Activated T-helper 9 cell treated with anti-CD3 and anti-CD28 coated beads, Interleukin-2, amount 50 U/mL, for 16 hours (primary cell): ENCODE results near the gene CFAP97D1.
"Not testable (repeated sequence)": the region's sequence is repeated elsewhere in the genome, so short reads cannot be mapped to it uniquely, and the experiment has no call there.

Experiments used
- DNase-seq: peaks from one replicate; pipeline ENCODE4 v3.0.0-alpha.2; 2020; ENCODE audit warnings: low read depth

The CFAP97D1 gene

GRCh38 chr17:43768382-43768781, 11.9 kb upstream of the CFAP97D1 start:
- no peak for DNase-seq

DNA sequence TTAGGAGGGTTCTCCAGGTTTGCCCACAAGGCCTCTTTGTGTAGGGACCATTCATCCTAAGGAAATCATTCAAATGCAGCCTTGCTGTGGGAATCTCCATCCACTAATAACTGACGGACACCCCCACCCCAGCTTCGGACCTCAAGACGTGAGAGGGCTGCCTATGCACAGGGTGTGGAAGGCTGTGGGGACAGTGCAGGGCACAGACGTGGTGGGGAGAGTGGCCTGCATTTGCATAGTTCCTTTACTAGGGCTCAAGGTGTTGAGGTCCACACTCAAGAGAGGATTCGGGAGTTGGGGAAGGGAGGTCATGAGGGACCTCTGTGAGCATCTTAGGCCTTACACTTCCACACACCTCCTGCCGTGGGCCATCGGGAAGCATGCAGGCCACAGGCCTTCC, 11.3 kb upstream of the CFAP97D1 start:
- DNase-seq, result no peak

DNA sequence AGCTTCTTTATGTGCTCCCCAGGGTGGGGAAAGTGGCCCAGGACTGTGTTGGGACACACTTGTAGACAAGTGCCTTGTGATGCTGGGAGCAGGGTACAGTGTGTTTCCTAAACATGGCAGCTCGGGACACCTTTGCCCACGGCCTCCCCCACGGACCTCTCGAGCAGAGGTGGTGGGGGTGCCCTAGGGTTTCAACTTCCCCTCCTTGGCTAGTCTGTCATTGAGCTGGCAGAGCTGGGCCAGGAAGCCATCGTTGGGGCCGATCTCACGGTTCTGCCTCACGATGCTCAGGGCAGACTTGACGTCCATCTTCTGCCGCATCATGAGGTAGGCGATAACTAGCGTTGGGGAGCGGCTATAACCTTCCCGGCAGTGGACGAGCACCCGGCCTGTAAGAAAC, 10.8 kb upstream of the CFAP97D1 start:
- no peak for DNase-seq

GRCh38 chr17:43769859-43770258, 10.4 kb upstream of the CFAP97D1 start:
- no peak for DNase-seq

DNA sequence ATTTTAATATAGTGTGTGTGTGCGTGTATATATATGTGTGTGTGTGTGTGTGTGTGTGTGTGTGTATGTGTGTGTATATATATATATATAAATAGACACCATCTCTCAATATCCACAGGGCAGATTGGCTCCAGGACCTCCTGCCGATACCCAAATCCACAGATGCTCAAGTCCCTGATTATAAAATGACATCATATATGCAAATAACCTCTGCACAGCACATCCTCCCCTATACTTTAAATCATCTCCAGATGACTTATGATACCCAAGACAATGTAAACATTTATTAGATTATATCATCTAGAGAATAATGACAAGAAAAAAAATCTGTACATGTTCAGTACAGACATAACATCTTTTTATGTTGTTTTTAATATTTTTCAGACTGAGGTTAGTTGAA, 9.3 kb upstream of the CFAP97D1 start:
- no peak for DNase-seq

- DNase-seq, result no peak
These were observed 8.8 kb upstream of the CFAP97D1 start for GRCh38 chr17:43771463-43771862.

GRCh38 chr17:43772877-43773648, 7.2 kb upstream of the CFAP97D1 start:
- no peak for DNase-seq

DNA sequence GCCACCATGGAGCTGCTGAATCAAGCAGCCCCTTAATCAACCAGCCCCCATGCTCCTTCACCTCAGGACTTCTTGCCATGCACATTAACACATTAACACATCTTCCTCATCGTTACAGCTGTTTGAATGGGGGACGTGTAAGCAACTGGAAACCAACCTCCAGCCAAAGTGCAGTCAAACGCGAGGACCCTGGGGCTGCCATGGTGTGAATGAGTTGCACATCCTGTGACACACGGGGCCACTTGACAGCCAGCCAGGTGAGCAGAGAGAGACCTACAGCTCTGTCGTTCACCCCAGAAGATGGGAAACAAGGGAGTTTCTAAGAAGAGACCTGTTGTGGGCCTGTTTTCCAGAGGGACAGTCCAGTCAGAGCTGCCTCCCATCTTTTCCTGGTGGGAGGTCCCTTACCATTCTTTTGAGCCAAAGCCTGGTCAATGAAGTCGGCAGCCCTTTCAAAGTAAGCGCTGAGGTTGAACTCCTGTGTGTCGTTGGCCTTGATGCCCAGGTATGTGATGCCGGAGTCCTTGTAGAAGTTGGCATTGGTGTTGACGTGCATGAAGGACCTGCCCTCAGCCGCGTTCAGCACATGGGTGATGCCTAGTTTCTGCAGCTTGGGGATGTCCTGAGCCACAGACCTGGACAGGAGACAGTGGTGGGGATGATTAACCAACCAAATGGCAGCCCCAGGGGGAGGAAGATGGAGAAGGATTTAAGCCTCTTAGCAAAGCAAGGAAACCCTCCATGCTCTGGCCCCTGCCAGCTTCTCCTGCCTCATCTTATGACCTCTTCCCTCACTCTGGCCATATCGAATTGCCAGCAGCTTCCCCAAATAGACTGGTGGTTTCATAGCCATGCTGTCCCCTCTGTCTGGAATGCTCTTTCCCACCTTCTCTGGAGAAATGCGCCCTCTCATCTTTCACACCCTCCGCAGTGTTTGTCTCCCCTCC, 5.7 kb upstream of the CFAP97D1 start:
- no peak for DNase-seq

DNA sequence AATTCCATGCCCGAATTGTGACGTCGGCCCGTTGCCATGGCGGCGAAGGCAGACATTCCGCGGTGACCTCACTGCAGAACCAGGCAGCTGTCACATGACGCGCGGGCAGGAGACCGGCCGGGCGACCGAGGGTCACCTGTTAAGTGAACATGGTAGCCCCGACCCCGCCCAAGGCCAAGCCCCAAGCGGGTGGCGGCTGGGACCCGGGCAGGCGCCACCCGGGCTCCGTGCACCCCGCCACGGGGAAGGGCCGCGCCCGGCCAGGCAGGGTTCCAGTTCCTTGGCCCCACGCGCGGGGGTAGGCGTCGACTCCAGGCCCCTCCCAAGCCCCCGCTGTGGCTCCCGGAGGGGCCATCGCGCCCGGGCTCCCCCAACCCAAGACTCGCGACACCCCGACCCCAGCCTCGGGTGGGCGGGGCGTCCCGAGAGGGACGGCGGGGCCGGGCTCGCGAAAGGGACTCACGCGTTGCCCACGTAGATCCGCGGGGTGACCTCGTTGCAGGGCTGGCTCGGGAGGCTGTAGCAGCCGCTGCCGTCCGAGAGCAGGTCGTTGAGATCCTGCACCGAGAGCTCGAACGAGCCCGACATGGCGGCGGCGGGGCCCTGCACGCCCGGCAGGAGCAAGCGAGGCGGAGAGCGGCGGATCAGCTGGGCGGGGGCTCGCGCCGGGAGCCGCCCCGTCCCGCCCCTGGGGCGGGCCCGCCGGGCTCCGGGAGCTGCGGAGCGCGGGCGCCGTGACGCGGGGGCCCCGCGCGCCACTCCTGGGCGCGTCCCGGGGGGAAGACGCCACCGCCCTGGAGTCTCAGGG, 1.7 kb upstream of the CFAP97D1 start, which contains the start of gene DUSP3:
Gene DUSP3, minus strand, starts transcription at position 641 of the 808 bp plus-strand sequence. Its CDS starts 53 bp downstream, at position 588.
- peak; percentile 64 for DNase-seq

DNA sequence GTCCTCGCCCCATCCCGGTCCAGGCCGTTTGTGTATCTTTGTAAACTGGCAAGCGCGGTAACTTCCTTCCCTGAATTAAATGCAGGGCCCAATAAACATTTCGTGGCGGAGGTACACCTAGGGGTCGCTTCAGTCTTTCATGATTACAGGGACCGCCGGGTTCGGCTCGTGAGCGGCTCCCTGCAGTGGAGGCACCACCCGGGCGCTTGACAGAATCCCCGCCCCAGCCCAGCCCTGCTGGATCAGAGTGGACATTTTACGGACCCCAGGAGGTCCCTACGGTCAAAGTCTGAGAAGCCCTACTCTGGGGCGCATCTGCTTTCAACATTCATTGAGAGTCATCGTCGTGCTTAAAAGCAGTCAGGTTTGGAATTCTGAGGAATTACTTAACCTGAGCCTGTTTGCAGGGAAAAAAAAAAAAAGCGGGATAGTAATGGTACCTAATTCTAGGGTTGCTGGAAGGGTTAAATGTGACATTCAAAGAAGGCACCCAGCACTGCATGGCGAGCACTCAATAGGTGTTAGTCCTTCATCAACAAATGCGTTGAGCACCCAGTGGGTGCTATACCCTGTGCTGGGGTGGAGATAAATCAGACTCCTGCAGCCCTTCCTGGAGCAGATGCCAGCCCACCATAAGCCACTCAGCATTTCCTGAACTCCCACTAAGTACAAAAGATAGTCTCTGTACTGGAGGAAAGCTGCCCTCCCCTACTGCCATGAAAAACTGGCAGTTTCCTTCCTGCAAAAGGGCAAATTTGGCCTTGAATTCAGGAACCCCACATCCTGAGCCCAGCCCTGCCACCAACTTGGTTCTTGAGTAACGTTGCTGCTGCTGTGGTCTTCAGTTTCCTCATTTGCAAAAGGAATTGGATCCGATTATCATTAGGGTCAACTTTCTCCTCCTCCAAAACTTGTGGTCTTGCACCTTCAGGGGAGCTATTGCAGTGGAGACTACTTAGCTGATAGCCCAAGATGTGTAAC, 800 bp upstream of the CFAP97D1 start:
- DNase-seq, result no peak

DNA sequence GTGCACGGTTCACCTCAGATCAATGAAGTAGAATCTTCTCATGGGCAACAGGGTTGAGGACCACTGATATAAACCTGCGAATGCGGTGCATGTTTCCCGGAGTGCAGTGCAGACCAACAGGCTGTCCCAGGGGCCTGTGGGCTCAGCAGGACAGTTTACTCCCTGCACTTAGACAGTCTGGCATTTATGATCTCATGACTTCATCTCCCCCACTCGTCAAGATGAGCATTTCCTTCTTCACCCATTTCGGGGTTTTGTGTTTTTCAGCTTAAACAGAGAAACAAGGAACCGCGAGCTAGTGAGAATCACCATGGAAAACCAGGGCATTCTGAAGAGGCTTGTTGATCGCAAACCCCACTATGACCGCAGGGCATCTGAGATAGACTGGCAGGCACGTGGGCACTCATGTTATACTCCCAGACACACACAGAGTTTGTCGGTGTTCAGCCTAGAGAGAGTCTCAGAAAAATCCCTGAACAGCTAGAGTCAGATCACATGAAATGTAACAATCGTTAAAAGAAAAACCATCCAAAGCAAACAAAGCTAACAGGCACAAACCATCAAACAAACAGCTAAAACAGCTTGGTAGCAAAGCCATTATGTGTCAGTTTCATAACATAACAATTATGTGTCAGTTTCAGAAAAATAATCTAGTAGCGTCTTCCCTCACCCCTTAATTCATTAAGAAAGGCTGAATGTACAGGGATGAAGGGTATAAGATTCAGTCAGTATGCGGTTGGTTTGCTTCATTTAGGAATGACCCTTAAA, 2.9 kb downstream of the CFAP97D1 start:
- DNase-seq, result no peak

DNA sequence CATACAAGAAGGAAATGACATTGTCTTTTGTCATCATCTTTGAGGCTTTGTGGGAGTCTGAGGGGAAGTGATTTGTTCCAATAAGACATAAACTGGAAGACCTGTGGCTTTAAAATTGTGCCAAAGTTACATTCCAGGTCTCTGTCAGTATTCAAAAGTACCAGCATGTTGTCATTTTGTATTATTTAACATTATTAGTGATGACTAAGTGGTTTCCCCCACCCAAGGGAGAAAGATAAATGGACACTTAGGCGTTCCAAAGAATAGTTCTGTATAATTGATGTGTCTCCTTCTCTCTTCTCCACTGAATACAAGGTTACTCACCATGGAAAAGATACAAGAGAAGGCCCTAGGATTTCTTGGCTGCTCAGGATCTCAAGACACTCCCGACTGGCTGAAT, 3.8 kb downstream of the CFAP97D1 start:
- no peak for DNase-seq

DNA sequence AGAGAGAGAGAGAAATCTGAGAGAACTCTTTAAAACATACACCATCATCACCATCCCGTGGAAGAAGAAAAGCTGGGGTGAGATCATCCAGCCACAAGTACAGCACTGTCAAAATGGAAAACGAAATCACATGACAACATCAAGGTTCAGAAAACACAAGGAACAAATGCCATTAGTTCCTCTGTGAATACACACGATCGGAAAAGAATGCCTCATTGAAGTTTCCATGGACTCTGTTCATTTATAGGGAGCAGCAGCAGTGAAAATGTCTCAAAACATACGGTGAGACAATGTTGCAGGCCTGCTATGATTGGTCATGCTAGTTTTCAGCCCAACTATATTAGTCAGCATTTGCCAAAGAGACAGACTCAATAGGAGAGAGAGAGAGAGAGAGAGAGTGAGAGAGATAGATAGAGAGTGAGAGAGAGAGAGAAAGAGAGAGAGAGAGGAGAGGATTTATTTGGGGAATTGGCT, 4.4 kb downstream of the CFAP97D1 start:
- DNase-seq, result no peak

DNA sequence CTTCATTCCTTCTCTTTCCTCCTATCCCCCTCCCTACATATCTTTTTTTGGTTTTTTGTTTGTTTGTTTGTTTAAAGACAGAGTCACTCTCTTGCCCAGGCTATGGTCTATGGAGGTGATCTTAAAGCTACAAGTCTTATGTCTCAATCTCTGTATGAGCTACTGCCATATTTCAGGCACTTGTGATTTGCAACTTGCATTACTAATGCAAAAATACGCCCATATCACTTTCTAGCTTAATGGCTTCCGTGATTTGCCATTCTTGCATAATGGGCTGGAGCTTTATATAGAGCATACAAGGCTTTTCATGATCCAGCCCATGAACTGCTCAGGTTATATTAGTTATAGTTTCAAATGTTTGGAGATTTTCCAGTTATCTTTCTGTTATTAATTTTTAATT, 7.5 kb downstream of the CFAP97D1 start:
- DNase-seq, result no peak

- DNase-seq, result no peak
These were observed 8.3 kb downstream of the CFAP97D1 start for GRCh38 chr17:43788540-43788939.

GRCh38 chr17:43789482-43789881, 9.2 kb downstream of the CFAP97D1 start:
- DNase-seq, result no peak

GRCh38 chr17:43790311-43790940, 10.2 kb downstream of the CFAP97D1 start:
- DNase-seq, result no peak

GRCh38 chr17:43791589-43791988, 11.4 kb downstream of the CFAP97D1 start:
- no peak for DNase-seq

DNA sequence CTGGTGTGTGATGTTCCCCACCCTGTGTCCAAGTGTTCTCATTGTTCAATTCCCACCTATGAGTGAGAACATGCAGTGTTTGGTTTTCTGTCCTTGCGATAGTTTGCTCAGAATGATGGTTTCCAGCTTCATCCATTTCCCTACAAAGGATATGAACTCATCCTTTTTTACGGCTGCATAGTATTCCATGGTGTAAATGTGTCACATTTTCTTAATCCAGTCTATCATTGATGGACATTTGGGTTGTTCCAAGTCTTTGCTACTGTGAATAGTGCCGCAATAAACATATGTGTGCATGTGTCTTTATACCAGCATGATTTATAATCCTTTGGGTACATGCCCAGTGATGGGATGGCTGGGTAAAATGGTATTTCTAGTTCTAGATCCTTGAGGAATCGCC, 12.4 kb downstream of the CFAP97D1 start:
- DNase-seq, result not testable (repeated sequence)

GRCh38 chr17:43798024-43798423, 17.8 kb downstream of the CFAP97D1 start:
- DNase-seq, result not testable (repeated sequence)
